Activated CD4-positive, CD25-positive, alpha-beta regulatory T cell (primary cell): Measurements from ENCODE around the gene WDR91.

Source experiments
- DNase-seq, 4 experiments: peaks; one replicate each; lab custom pipeline; 2025; lab: John Stamatoyannopoulos, UW

The WDR91 gene

GRCh38 chr7:135160858-135161653 is 50.3 kb downstream of the WDR91 start:
- no peak for DNase-seq

GRCh38 chr7:135160098-135160857 is 51.0 kb downstream of the WDR91 start:
- no peak for DNase-seq

DNA sequence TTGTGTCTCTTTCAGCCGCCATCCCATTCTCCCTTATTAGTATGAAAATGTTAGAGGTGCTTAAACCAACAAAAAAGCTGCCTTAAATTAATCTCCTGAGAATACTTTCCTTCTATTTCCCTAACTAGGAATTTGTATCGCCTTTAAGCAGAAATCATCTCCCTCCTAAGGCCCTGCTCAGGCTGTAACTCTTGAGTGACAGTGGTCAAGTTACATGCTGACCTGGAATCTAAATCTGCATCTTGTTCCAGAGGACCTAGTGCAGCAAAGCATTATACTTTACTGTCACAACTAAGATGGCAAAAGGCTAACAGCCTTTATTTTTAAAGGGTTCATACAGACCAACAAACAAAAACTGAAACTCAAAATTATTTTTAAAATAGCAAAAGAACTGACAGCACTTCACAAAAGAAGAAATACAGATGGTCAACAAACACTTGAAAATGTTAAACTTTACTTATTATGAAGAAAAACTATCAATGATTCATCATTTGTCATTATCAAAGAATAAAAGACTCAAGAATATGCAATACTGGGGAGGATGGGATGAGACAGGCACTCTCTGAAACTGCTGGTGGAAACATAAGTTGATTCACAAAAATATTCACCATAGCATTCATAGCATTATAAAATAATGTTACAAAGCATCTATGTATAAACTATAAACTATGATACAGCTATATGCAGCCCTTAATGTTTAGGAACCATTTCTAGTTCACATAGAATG is 51.8 kb downstream of the WDR91 start:
- no peak for DNase-seq

DNA sequence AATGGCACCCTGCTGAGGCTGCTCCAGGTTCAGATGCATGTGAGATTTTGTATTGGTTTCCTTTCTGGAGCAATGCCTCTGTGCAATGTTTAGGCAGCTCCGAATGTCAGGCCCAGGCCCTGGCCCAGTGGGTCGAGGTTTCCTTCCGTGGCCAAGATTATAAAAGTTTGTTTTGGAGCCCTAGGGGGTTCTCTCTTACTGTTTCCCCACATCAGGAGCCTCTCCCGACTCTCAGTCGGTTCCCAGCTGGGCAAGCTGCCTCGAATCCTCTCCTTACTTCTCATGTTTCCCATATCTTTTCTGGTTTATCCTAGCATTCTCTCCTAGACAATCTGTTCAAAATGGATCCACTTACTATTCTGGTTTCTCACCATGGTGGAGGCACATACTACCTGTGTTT is 52.5 kb downstream of the WDR91 start:
- no peak for DNase-seq

GRCh38 chr7:135158141-135158655 is 53.1 kb downstream of the WDR91 start:
- no peak for DNase-seq

- DNase-seq: no peak
Measured at GRCh38 chr7:135156290-135156689, 55.0 kb downstream of the WDR91 start.

GRCh38 chr7:135154734-135155133 is 56.6 kb downstream of the WDR91 start:
- DNase-seq: no peak

DNA sequence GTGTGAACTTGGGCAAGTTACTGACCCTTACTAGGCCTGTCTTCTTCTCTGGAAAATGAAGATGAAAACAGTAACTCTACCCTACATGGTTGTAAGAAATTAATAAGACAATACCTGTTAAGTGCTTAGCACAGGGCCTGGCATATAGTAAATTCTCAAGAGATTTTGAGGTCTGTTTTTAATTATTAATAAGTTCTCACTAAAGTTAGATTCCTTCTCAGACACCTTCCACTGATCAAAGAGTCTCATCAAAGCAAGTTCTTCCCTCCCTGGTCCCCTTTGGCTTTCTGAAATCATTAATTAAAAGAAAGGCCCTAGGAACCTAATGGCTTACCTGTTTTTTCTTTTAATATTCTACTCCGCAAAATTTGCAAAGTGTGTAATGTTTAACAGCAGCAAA is 58.9 kb downstream of the WDR91 start:
- DNase-seq: no peak

DNA sequence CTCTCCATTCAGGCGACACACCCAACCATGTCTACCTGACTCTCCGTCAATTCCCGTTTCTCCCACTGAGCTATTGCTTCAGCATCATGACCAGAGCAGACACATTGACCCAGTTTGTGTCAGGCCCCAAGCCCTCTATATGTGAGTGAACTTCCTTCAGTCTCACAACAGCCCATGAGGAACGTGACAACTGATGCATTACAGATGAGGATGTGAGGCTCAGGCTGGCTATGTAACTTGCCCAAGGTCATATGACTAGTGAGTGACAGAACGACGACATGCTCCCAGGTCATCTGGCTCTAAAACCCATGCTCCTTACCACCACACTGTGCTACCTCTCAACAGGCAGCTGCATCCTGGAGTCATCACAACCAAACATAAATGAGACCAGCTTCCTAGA is 59.8 kb downstream of the WDR91 start:
- DNase-seq: no peak

- DNase-seq: no peak
Measured at GRCh38 chr7:135151132-135151531, 60.2 kb downstream of the WDR91 start.

DNA sequence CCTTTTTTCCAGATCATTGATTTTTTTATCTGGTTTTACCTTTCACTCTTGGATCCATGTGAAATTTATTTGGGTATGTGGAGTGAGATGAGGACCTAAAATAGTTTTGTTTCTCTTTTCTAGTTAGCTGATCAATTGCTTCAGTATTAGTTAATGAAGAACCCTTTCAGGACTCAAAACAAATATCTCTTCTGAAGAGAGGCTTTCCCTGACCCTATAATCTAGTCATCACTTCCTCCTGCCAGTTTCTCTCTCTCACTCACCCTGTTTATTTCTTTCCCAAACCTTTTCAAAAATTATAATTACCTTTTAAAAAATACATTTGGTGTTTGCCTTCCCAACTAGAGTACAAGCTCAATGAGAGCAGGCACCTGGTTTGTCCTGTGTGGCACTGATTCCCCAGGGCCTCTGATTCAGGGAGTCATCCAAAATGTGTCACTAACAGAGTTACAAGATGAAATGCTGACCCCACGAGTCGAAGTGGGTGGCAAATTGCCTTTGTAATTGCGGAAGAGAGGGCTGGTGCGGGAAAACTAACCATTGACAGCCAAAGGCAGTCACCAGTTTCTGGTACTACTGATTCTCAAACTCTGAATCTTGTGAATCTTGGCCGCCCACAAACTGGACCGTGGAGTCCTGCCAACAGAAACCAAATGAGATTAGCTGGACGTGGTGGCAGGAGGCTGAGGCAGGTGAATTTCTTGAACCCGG is 61.1 kb downstream of the WDR91 start:
- no peak for DNase-seq

- DNase-seq: peak; percentile 12 to 42 (median 22)
Measured at GRCh38 chr7:135147899-135148721, 63.2 kb downstream of the WDR91 start, which contains the start of gene TMEM140. TMEM140 (plus strand) TSS chr7:135148072; CDS start chr7:135164442, 16,370 bp downstream.

DNA sequence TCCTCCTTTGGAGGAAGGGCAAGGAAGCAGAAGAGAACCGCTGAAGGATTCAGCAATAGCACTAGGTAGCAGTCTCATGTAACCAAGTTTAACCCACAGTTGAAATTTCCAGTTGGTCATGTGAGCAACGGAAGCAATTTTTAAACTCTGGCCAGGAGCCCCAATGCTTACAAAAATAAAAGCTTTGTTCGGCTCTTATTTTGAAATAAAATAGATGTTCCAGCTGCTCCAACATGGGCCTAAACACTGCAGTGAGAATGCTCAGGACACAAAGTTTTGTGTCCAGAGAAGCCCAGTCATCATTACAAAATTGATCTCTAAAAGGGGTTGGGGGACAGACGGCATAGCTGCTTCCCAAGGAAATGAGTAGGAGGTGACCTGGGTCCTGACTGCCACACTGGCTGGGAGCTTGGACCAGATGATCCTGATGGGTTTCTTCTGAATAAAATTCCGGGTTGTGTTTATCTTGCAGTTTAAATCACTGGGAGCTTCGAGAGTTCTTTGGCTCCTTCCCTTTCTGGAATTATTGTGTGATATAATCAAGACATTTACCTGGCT is 63.9 kb downstream of the WDR91 start:
- DNase-seq: no peak

- DNase-seq: no peak
Measured at GRCh38 chr7:135143885-135144668, 67.2 kb downstream of the WDR91 start.
